ENCODE data around the gene YBX3. TPM values are rescaled to one million over a fixed set of nuclear protein-coding genes. Genes with fewer than 3 reads are reported as not detected.
A peak's percentile ranks its signal among the peaks of the same experiment; 100 is the strongest.

The YBX3 gene
- total and polyA plus RNA-seq, 2 of the 4 experiments (the other 2 are of a cell fraction), result 33.7 to 132 TPM

DNA sequence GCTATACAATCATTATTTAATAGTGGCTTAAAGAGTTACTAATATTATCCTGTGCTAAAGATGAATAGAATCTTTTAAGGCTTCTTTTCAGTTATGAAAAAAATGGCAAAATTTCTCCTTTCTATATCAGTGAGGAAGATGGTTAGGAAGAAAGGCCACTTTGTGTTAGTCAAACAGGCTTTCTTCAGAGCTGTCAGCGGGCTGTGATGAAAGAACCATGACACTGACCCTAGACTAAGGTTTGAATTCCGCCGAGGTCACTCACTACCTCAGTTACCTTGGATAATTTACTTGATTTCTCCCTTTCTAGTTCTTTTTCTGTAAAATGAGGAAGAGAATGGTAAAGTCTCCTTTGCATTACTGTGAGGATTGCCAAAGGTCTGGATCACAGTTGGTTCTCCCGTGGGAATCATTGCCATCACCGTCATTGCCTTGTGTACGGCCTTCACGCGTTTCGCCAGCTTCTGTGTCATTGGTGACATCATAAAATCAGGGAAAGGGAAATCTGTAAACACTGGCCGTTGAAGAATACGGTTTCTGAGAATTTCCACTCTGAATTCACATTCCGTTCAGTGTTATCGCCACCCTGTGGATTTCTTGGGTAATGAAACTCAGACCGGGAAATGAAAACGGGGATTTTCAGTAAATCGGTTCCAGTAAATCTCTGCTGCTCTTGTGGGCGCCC is 26.7 kb upstream of the YBX3 start:
- H3K9ac ChIP-seq (ENCODE audit: low read depth, low read length), result peak overlapping the region; percentile 31; the same call in 1 of the 2 replicates
- no peak overlapping the region for H3K27ac ChIP-seq (ENCODE audit: insufficient read depth, low read length)
- ATAC-seq (ENCODE audit: low read depth), result peak; percentile 99
- H3K9me1 ChIP-seq (ENCODE audit: insufficient read depth, low read length), result no peaks in the 10 kb centered on the region; the same call in 1 of the 2 replicates
- H3K18ac ChIP-seq (ENCODE audit: low read depth, low read length), result peak overlapping the region; percentile 37; the same call in 1 of the 2 replicates
- in situ Hi-C loops (cut with MboI; ENCODE audit: low sequenced_read_pairs), result loop anchor here (5.0 kb wide), 1 partner anchor 513 kb away; no protein-coding TSS in a partner anchor
- no peaks in the 10 kb centered on the region for H3K9me3 ChIP-seq (ENCODE audit: control insufficient read depth, insufficient read depth, low read length)
- H2AK9ac ChIP-seq (replicated peaks; ENCODE audit: low read depth, low read length, poor library complexity), result no peak overlapping the region
- H3K4me1 ChIP-seq (ENCODE audit: control insufficient read depth, insufficient read depth, low read length), result no peaks in the 10 kb centered on the region
- H3K4me2 ChIP-seq (ENCODE audit: low read depth, low read length), result peak overlapping the region; percentile 85
- H2AK5ac ChIP-seq (ENCODE audit: low read depth, low read length), result no peak overlapping the region
- 0% methylated on average over 2 of the region's 17 CpGs; no CpG with 5 or more reads in 1 of the 2 experiments for WGBS, 2 experiments (ENCODE audit: extremely low coverage in 2 of 2, insufficient read length in 1 of 2)
- H2BK20ac ChIP-seq (ENCODE audit: low read depth, low read length), result no peak overlapping the region
- no peak overlapping the region; the same call in 2 of the 3 replicates for H2BK15ac ChIP-seq (ENCODE audit: low read depth, low read length)
- intact Hi-C loops (cut with micrococcal nuclease), result loop anchor here (1.0 to 2.0 kb wide), 5 partner anchors 27 to 515 kb away; partner anchors contain the start of gene YBX3
- H4K91ac ChIP-seq (ENCODE audit: insufficient read depth, low read depth, low read length), result no peak overlapping the region
- ChIA-PET CTCF (interaction anchor here (0.6 to 1.9 kb wide), 17 partner anchors 10 to 514 kb away, joined by 3 to 12 read pairs (median 3); partner anchors contain the start of gene YBX3), POLR2A (ENCODE audit: unreplicated experiment) (no interaction called here)
- H2BK5ac ChIP-seq (ENCODE audit: low read depth, low read length, poor library complexity, severe bottlenecking), result no peak overlapping the region
- peaks cover 10% of the 10 kb centered on the region for H3K27me3 ChIP-seq (ENCODE audit: control insufficient read depth, insufficient read depth, low read length)
- H2BK120ac ChIP-seq (ENCODE audit: low read depth, low read length), result peak overlapping the region; percentile 27; the same call in 1 of the 2 replicates
- peak overlapping the region; percentile 46; the same call in 1 of the 2 replicates for H3K23ac ChIP-seq (ENCODE audit: low read depth, low read length)
- H3K4ac ChIP-seq (ENCODE audit: low read depth, low read length), result no peak overlapping the region
- H3K56ac ChIP-seq (ENCODE audit: extremely low read depth, insufficient read depth, low read length), result no peak overlapping the region
- no peaks in the 10 kb centered on the region for H4K20me1 ChIP-seq (ENCODE audit: insufficient read depth, low read length)
- dilution Hi-C loops (cut with HindIII; ENCODE audit: low sequenced_read_pairs, unreplicated experiment), result no loop called here
- H4K8ac ChIP-seq (ENCODE audit: low read depth in 2 of 2, low read length in 2 of 2), result peak overlapping the region in 1 of 2 experiments; percentile 28; a peak in 1 of 4 replicates
- H2AFZ ChIP-seq (replicated peaks; ENCODE audit: low read length, poor library complexity), result peak overlapping the region; percentile 90
- peak overlapping the region; percentile 25; the same call in 1 of the 2 replicates for H4K5ac ChIP-seq (ENCODE audit: low read depth, low read length)
- peak overlapping the region; percentile 40 for H3K4me3 ChIP-seq (ENCODE audit: insufficient read depth, low read depth, low read length)
- DNase-seq, result peak; percentile 97
- no peaks in the 10 kb centered on the region for H3K79me1 ChIP-seq (ENCODE audit: low read depth in 1 of 2, low read length in 2 of 2)
- no TSS peak for BruUV-seq (replicated peaks)
- H3K36me3 ChIP-seq (ENCODE audit: control insufficient read depth, insufficient read depth, low read length), result no peaks in the 10 kb centered on the region
- H3K14ac ChIP-seq (replicated peaks; ENCODE audit: low read depth, low read length), result no peak overlapping the region; the same call in 1 of the 2 replicates
- TF ChIP-seq CEBPB (IDR thresholded peaks at IDR 0.05; ENCODE audit: low read depth, low read length) (peak; percentile 83), FOS (IDR thresholded peaks at IDR 0.05; ENCODE audit: low read depth, low read length) (peak; percentile 38; the same call in 1 of the 2 replicates), BHLHE40 (IDR thresholded peaks at IDR 0.05; ENCODE audit: low read depth, low read length) (peak; percentile 63), RFX5 (IDR thresholded peaks at IDR 0.05; ENCODE audit: low read depth, low read length) (no peak), CHD1 (IDR thresholded peaks at IDR 0.05; ENCODE audit: low read depth, low read length) (peak; percentile 72; the same call in 1 of the 2 replicates), MAFK (IDR thresholded peaks at IDR 0.05; ENCODE audit: low read depth, low read length) (no peak), POLR2A (IDR thresholded peaks at IDR 0.05; ENCODE audit: low read depth, low read length) (peak; percentile 59; the same call in 1 of the 2 replicates), CTCF (conservative IDR thresholded peaks at IDR 0.05; ENCODE audit: low read depth, low read length) (peak; percentile 99), RCOR1 (IDR thresholded peaks at IDR 0.05; ENCODE audit: insufficient replicate concordance, low read length) (peak; percentile 75), SMC3 (IDR thresholded peaks at IDR 0.05; ENCODE audit: low read depth, low read length) (peak; percentile 89), MAZ (IDR thresholded peaks at IDR 0.05; ENCODE audit: borderline replicate concordance, low read depth, low read length) (peak; percentile 45; the same call in 1 of the 2 replicates), USF2 (IDR thresholded peaks at IDR 0.05; ENCODE audit: low read depth, low read length) (no peak)
- TF ChIP-seq, protein P1, sequence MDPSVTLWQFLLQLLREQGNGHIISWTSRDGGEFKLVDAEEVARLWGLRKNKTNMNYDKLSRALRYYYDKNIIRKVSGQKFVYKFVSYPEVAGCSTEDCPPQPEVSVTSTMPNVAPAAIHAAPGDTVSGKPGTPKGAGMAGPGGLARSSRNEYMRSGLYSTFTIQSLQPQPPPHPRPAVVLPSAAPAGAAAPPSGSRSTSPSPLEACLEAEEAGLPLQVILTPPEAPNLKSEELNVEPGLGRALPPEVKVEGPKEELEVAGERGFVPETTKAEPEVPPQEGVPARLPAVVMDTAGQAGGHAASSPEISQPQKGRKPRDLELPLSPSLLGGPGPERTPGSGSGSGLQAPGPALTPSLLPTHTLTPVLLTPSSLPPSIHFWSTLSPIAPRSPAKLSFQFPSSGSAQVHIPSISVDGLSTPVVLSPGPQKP (IDR thresholded peaks at IDR 0.05; ENCODE audit: borderline replicate concordance, low read depth, low read length), result no peak

Measured in IMR-90 (cell line).